Measurements from ENCODE around the gene DNAJC7. TPM values are rescaled to one million over a fixed set of nuclear protein-coding genes. Genes with fewer than 3 reads are reported as not detected.
A peak's percentile ranks its signal among the peaks of the same experiment; 100 is the strongest.

The DNAJC7 gene, protein sequence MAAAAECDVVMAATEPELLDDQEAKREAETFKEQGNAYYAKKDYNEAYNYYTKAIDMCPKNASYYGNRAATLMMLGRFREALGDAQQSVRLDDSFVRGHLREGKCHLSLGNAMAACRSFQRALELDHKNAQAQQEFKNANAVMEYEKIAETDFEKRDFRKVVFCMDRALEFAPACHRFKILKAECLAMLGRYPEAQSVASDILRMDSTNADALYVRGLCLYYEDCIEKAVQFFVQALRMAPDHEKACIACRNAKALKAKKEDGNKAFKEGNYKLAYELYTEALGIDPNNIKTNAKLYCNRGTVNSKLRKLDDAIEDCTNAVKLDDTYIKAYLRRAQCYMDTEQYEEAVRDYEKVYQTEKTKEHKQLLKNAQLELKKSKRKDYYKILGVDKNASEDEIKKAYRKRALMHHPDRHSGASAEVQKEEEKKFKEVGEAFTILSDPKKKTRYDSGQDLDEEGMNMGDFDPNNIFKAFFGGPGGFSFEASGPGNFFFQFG
- 67.6 and 107 TPM in 2 replicates for total RNA-seq

- peak; percentile 85 for DNase-seq (ENCODE audit: low read depth)
Measured at GRCh38 chr17:42016941-42017865, at the start of gene DNAJC7. Gene DNAJC7 (minus strand): TSS chr17:42017439. CDS start chr17:42017416, 23 bp downstream.

- DNase-seq (ENCODE audit: low read depth), result no peak
Measured at GRCh38 chr17:42065201-42065600, 48.0 kb upstream of the DNAJC7 start.

DNA sequence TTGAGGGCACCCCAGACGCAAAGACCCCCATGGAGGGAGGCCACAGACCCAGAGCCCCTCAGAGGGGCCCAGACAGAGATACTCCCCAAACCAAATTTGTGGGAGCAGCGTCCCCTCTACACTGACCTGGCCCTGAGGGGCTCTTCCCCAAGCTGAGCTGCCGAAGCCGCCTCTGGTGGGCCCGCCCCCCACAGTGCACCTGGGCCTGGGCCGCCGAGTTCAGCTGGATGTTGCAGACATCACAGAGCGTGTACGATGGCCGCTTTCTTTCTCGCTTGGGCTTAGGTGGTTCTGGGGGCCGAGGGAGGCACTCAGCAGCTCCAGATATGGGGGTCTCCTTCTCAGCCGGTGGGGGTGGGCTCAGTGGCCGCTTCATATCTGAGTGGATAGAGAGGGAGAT, 45.4 kb upstream of the DNAJC7 start:
- no peak for DNase-seq (ENCODE audit: low read depth)

GRCh38 chr17:42061646-42062487, 44.6 kb upstream of the DNAJC7 start:
- DNase-seq (ENCODE audit: low read depth), result no peak

- no peak for DNase-seq (ENCODE audit: low read depth)
Measured at GRCh38 chr17:42060231-42060630, 43.0 kb upstream of the DNAJC7 start.

DNA sequence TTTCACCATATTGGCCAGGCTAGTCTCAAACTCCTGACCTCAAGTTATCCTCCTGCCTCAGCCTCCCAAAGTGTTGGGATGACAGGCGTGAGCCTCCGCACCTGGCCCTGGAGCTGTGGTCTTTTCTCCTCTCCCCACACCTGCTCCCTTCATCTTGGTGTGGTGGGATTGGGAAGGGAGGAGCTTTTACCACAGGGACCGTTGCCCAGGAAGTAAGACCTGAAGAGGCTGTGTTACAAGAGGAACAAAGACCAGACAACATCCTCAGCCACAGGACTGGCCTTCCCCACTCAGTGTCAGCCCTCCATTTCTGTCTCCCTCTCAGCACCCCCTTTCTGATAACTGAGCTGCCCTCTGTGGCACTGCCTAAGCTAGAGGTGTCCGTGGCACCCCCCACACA, 42.6 kb upstream of the DNAJC7 start:
- no peak for DNase-seq (ENCODE audit: low read depth)

DNA sequence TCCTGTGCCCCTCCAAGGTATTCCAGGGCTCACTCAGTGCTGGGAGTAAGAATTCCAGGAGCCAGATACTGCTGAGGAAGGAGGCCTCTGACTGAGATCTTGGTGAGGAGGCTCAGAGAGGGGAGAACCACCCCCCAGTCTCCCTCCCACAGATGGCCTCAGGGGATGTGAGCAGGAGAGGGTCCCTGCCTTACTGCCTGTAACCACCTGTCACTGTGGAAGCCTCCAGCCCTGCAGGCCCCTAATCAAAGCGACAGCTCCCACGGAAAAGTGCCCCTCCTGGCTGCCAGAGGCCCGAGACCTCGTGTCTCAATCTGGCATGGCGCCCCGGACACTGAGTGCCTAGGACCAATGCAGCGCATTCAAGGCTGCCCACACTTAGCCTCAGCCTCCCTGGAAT, 40.8 kb upstream of the DNAJC7 start:
- no peak for DNase-seq (ENCODE audit: low read depth)

GRCh38 chr17:42056635-42057034, 39.4 kb upstream of the DNAJC7 start:
- DNase-seq (ENCODE audit: low read depth), result no peak

DNA sequence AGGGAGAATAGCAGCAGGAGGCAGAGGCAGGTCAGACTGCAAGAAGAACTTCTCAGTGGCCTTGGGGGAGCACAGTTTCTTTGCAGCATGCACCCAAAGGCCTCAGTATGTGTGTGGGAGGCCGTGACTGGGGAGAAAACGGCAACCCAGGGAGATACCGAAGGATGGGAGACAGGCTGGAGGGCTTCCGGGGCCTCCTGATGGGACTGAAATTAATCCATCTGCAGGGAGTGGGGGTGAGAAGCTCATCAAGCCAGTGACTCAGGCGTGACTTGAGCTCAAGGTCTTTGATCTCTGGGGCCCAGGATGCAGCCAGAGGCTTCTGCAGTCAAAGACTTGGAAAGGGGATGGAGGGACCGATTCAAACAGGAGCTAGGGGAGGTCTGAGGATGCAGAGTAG, 38.3 kb upstream of the DNAJC7 start:
- peak; percentile 9 for DNase-seq (ENCODE audit: low read depth)

- DNase-seq (ENCODE audit: low read depth), result no peak
Measured at GRCh38 chr17:42055027-42055426, 37.8 kb upstream of the DNAJC7 start.

DNA sequence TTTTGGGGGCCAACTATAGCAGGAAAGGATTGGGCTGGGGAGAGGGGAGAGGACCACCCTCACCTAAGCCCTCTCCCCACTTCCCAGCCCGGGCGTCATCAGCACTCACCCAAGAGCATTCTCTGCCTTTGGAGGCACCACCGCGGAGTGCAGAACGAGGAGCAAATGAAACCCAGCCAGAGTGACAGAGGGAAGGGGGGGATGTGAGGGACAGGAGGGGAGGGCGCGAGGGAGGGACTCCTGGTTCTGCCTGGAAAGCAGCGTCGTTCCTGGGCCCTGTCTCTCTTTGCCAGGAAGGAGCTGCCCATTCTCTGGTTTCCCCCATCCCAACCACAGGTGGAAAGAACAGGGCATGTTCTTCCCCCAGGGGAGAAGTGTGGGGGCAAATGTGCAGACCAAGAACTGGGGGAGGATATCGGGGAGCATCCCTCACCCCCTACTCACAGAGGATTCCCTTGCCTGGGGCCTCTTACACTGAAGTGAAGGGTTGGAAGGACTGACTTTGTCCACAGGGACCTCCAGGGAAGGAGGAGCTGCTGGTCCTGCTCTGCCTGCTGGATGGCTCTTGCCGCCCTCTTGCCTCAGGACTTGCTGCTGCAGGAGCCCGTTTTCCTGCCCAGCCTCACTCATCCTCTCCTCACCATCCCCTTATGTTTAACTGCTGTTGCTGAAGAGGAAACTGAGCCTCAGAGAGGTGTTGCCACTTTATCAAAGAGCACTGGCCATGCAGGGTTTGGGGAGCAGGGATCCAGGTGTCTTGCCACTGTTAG, 36.7 kb upstream of the DNAJC7 start:
- no peak for DNase-seq (ENCODE audit: low read depth)

- DNase-seq (ENCODE audit: low read depth), result no peak
Measured at GRCh38 chr17:42052346-42052877, 35.2 kb upstream of the DNAJC7 start.

GRCh38 chr17:42051645-42052044, 34.4 kb upstream of the DNAJC7 start:
- no peak for DNase-seq (ENCODE audit: low read depth)

DNA sequence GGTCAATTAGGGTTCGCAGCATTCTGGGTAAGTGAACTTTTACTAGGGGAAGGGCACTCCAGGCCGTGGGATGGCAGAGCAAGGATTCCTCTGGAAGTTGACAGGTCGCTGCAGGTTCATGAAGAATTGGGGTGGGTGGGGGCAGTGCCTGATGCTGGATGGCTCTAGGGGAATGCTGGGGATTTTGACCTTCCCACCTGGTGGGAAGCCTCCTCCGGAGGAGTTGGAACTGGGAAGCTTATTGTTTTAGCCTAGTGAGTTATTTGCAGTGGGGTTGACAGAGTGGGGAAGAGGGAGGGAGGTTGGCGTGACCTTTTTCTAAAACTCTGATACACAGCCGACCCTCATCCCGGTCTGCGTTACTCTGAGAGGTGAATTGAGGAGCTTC, 33.8 kb upstream of the DNAJC7 start:
- DNase-seq (ENCODE audit: low read depth), result no peak

DNA sequence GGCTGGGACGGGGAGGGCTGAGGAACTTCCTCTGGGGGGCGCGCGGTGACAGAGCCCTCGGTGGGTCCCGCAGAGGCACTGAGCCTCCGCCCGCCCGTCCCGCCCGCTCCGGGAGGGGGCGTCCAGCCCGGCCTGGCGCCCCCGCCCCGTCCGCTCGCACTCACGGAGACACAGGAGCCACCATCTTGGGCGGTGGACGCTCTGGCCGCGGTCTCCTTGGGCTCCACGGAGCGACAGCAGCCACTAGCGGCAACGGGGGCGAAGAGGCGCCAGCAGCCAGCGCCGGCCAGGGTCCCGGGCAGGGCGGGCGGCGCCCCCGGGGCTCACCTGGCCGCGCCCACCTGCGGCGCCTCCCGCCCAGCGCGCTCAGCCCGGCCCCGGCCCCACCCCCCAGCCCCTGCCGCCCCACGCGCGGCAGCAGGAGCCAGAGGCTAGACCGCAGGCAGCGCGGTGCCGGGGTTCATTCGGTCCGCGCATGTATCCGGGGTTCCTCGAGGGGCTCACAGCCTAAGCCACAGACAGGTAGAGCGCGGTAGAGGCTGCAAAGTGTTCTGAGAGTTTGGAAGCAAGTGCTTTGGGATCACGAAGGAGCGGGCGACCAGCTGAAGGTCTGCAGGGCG, 33.3 kb upstream of the DNAJC7 start, which contains the start of gene C17orf113:
TSS of gene C17orf113 (minus strand) at position 209 of the 620 bp plus-strand sequence. CDS start 7,225 bp downstream, outside the sequence.
- DNase-seq (ENCODE audit: low read depth), result no peak

GRCh38 chr17:42049834-42050392, 32.7 kb upstream of the DNAJC7 start:
- DNase-seq (ENCODE audit: low read depth), result peak; percentile 35

GRCh38 chr17:42047343-42047742, 30.1 kb upstream of the DNAJC7 start:
- no peak for DNase-seq (ENCODE audit: low read depth)

DNA sequence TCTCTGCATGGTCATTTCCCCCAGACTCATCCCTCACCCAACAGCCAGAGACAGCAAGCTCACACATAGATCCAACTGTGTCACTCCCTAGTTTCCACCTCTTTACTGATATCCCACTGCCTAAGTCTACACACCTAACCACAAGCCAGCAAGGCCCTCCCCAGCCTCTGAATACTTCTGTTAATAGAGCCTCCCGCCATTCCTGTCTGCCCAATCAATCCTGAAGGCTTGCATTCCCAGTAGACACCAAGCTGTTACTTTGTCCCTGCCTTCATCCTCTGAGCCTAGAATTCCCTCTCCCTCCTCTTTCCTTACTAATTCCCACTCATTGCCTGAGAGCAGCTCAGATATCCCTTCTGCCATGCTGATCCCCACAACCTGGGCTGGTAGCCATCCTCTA, 28.5 kb upstream of the DNAJC7 start:
- no peak for DNase-seq (ENCODE audit: low read depth)

DNA sequence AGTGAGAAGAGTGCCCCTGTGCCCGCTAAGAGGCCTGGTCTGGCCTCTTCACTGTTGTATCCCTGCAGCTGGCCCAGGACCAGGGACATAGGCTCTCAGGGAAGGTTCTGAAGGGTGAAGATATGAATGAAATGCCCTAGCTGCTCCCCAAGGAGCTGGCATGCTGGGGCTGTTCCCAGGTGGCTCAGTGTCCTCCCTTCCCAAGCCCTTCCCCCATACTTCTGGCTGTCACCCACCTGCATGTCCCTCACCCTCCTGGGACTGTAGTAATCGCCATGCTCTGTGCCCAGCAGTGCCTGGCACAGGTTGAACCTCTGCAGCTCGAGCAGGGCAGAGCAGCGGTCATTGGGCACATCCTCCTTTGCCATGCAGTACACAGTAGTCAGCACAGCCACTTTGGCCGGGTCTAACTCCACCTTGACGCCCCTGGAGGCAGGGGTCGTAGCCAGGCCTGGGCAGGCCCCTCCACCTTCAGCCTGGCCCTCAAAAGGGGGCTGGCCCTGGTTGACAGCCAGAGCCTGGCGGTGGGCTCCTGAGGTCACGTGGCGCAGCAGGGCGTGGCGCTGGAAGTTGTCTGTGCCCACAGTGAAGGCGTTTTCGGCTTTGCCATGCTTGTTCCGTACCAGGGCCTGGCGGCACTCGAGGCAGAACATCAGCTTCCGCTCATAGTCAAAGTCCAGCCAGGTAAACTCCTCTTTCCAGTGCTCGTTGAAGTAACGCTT, 25.5 kb upstream of the DNAJC7 start:
- DNase-seq (ENCODE audit: low read depth), result no peak
